Measurements from ENCODE around the gene HESX1.
A peak's percentile ranks its signal among the peaks of the same experiment; 100 is the strongest.

The HESX1 gene

DNA sequence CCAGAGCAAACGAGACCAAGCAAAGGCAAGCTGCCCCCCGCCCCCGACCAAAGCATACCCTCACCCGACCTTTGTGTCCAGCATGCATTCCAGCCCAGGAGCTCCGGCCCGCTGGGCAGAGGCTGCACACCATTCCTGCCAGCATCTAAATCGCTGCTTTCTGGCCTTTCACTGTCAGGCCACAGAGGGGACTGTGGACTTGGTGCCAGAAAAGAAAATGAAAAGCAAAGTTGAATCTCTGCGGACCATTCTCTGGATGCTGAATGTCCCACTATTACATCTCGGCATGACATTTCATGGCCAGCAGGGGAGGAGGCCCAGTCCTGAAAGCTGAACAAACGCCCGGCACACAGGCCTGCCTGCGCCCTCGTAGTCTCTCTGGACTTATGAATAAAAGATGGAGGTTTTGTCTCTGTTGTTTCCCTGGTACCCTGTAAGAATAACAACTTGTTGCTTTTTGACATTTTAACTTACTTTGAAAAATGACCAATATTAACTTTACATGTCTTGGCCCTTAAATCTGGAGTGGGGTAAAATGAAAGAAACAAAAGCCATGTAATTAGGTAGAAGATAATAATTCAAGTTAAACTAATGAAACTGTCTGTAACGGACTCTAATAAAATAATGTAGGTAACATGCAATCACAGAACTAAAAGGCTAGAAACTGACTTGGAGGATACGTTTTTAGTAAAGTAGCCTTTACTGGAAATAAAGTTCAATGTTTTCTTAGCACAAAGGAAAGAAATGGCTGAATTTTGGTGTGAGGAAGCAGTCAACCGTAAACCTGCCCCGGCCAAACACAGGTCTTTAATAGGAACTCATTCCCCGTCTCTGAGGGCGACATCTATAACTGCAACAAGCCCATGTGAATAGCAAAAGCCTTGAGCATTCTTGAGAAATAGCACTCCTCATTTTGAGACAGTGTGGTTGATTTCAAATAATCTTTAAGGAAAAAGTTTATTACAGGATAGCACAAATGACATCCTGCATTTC is 47.3 kb downstream of the HESX1 start:
- DNase-seq = peak in 1 of 2 donors; percentile 26
- no peak for TF ChIP-seq CTCF (IDR thresholded peaks at IDR 0.05)

GRCh38 chr3:57151749-57152148 is 48.0 kb downstream of the HESX1 start:
- no peak for DNase-seq
- no peaks in the 10 kb centered on the region for H3K27me3 ChIP-seq
- H3K4me3 ChIP-seq = peak overlapping the region; percentile 10 to 23
- H3K36me3 ChIP-seq = no peaks in the 10 kb centered on the region
- H3K4me1 ChIP-seq = peaks cover 0 to 11% (median 0%) of the 10 kb centered on the region in 4 donors
- H3K27ac ChIP-seq = no peak overlapping the region
- no peaks in the 10 kb centered on the region for H3K9me3 ChIP-seq
- TF ChIP-seq CTCF (IDR thresholded peaks at IDR 0.05) = no peak
- intact Hi-C loops (cut with DNase I; ENCODE audit: low total_unique reads) = no loop called here

More for the DNA sequence above, 47.3 kb downstream of the HESX1 start:
- peak overlapping the region; percentile 10 to 23 for H3K4me3 ChIP-seq
- H3K4me1 ChIP-seq = peaks cover 0 to 11% (median 0%) of the 10 kb centered on the region in 4 donors
- intact Hi-C loops (cut with DNase I; ENCODE audit: low total_unique reads) = no loop called here
- H3K27me3 ChIP-seq = no peaks in the 10 kb centered on the region
- H3K9me3 ChIP-seq = no peaks in the 10 kb centered on the region
- no peak overlapping the region for H3K27ac ChIP-seq
- H3K36me3 ChIP-seq = no peaks in the 10 kb centered on the region

- intact Hi-C loops (cut with DNase I; ENCODE audit: low total_unique reads) = no loop called here
- no peak overlapping the region for H3K27ac ChIP-seq
- no peak for DNase-seq
These were observed 48.7 kb downstream of the HESX1 start for GRCh38 chr3:57151021-57151449.

DNA sequence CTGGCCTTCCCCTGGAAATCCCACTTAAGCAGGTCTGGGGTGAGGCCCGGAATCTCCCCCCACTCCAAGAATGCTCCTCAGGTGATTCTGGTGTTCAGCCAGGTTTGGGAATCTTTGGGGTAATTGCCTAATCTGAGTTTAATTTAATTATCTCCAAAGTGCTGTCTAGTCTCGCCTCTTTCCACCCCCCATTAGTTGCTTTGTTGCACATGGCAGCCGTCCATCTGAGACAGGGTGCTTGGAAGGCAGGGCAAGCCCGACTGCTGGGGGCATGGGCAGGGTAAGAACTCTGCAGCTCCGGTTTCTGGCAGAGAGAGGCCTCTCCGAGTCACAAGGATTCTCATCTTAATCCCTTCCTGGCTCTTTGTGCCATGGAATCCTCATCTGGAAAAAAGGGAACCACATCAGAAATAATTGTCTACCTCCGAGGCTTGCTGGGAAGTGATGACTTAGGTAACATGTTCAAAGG is 49.6 kb downstream of the HESX1 start:
- peaks cover 0 to 11% (median 0%) of the 10 kb centered on the region in 4 donors for H3K4me1 ChIP-seq
- H3K4me3 ChIP-seq = no peak overlapping the region
- no peaks in the 10 kb centered on the region for H3K9me3 ChIP-seq
- H3K36me3 ChIP-seq = no peaks in the 10 kb centered on the region
- no peak for DNase-seq
- no peaks in the 10 kb centered on the region for H3K27me3 ChIP-seq
- intact Hi-C loops (cut with DNase I; ENCODE audit: low total_unique reads) = no loop called here
- no peak for TF ChIP-seq CTCF (IDR thresholded peaks at IDR 0.05)
- no peak overlapping the region for H3K27ac ChIP-seq

More at GRCh38 chr3:57151021-57151449, 48.7 kb downstream of the HESX1 start:
- H3K36me3 ChIP-seq = no peaks in the 10 kb centered on the region
- no peaks in the 10 kb centered on the region for H3K27me3 ChIP-seq
- peaks cover 0 to 11% (median 0%) of the 10 kb centered on the region in 4 donors for H3K4me1 ChIP-seq
- H3K9me3 ChIP-seq = no peaks in the 10 kb centered on the region
- H3K4me3 ChIP-seq = no peak overlapping the region
- TF ChIP-seq CTCF (IDR thresholded peaks at IDR 0.05) = no peak
